Gastrocnemius medialis (tissue), 4 donors: Measurements from ENCODE around the gene FBXL17.

Experiments
- CTCF ChIP-seq, 5 experiments: fragments of 450-650 bp in 3 of 5; fragments of 200-600 bp in 2 of 5; sonication (generic) in 2 of 5; IDR thresholded peaks in 4 of 5; conservative IDR thresholded peaks in 1 of 5; 1 replicate in 4 of 5; 2 replicates in 1 of 5; pipeline ENCODE4 v1.5.1; 2016 to 2019; ENCODE audit warnings: antibody characterized with exemption in 5 of 5, mild to moderate bottlenecking in 3 of 5, moderate library complexity in 3 of 5
- POLR2A ChIP-seq, 2 donors: fragments of 450-650 bp; IDR thresholded peaks; one replicate each; pipeline ENCODE4 v1.6.1; 2017; ENCODE audit warnings: antibody characterized with exemption in 2 of 2, mild to moderate bottlenecking in 2 of 2, moderate library complexity in 2 of 2

- TF ChIP-seq CTCF (IDR thresholded peaks at IDR 0.05 in 4 of 5, conservative IDR thresholded peaks at IDR 0.05 in 1 of 5) = no peak
- no peak for TF ChIP-seq POLR2A (IDR thresholded peaks at IDR 0.05)
These were observed 117.4 kb downstream of the FBXL17 start for GRCh38 chr5:108264533-108264932.
